Calu3 (cell line): ENCODE measurements around the gene SYN1. TPM values are rescaled to one million over a fixed set of nuclear protein-coding genes. Genes with fewer than 3 reads are reported as not detected.
A peak's percentile ranks its signal among the peaks of the same experiment; 100 is the strongest.

Experiments
- BruUV-seq: library from RNA; stranded (reverse); fragments of 400-500 nt; replicated peaks from 2 replicates; lab custom pipeline; 2021; lab: Mats Ljungman, UMichigan
- CTCF ChIA-PET: fragments of 300-600 bp; sonication (Branson Sonifier 250); formaldehyde crosslinking; loops from one replicate; lab custom pipeline; 2022; ENCODE audit warnings: antibody characterized with exemption; lab: Charles Lee
- DNase-seq: peaks from one replicate; pipeline ENCODE4 v3.0.0; 2022
- H3K27ac Mint-ChIP-seq: one replicate; pipeline ENCODE4 v1.8.0; 2022; ENCODE audit warnings: mixed read lengths; ENCODE audit not compliant: unreplicated experiment
- H3K27me3 Mint-ChIP-seq: one replicate; pipeline ENCODE4 v1.8.0; 2022; ENCODE audit warnings: mixed read lengths; ENCODE audit not compliant: unreplicated experiment
- H3K36me3 Mint-ChIP-seq: one replicate; pipeline ENCODE4 v1.8.0; 2022; ENCODE audit warnings: mild to moderate bottlenecking, moderate library complexity, mixed read lengths; ENCODE audit not compliant: insufficient read depth, unreplicated experiment
- H3K4me1 Mint-ChIP-seq: one replicate; pipeline ENCODE4 v1.8.0; 2022; ENCODE audit warnings: mild to moderate bottlenecking, low read depth, mixed read lengths; ENCODE audit not compliant: unreplicated experiment
- H3K4me3 Mint-ChIP-seq: one replicate; pipeline ENCODE4 v1.8.0; 2022; ENCODE audit warnings: mild to moderate bottlenecking, low read depth, moderate library complexity, mixed read lengths; ENCODE audit not compliant: unreplicated experiment
- H3K9me3 Mint-ChIP-seq: one replicate; pipeline ENCODE4 v1.8.0; 2022; ENCODE audit warnings: low read depth, mixed read lengths; ENCODE audit not compliant: unreplicated experiment
- CTCF ChIP-seq: fragments of 200-600 bp; IDR thresholded peaks from one replicate; pipeline ENCODE4 v1.8.0; 2022; ENCODE audit warnings: antibody characterized with exemption; ENCODE audit not compliant: unreplicated experiment
- intact Hi-C: fragments of 100-400 bp; cut with micrococcal nuclease; formaldehyde crosslinking; loops from one replicate; pipeline ENCODE4 v1.10.0; 2022; ENCODE audit not compliant: unreplicated experiment
- total RNA-seq: library from RNA; stranded (reverse); gene quantifications from 2 replicates; pipeline ENCODE4 v1.2.3, GENCODE V29; 2022

SYN1 gene
- total RNA-seq, 1 experiment from 2014 or later = 0.21 TPM

- Mint-ChIP-seq H3K9me3 (peaks cover 4% of the 10 kb centered on the region), H3K27me3 (no peaks in the 10 kb centered on the region), H3K36me3 (peaks cover 16% of the 10 kb centered on the region), H3K27ac (no peak overlapping the region), H3K4me3 (no peak overlapping the region), H3K4me1 (no peaks in the 10 kb centered on the region)
- intact Hi-C loops = no loop called here
- no peak for TF ChIP-seq CTCF
- no TSS peak for BruUV-seq
- CTCF ChIA-PET = no interaction called here
- no peak for DNase-seq
Observed at GRCh38 chrX:47661539-47661938, 41.9 kb upstream of the SYN1 start.

- H3K27me3 Mint-ChIP-seq = no peaks in the 10 kb centered on the region
- DNase-seq = no peak
- peaks cover 24% of the 10 kb centered on the region for H3K36me3 Mint-ChIP-seq
- CTCF ChIA-PET = no interaction called here
- H3K9me3 Mint-ChIP-seq = peaks cover 4% of the 10 kb centered on the region
- H3K27ac Mint-ChIP-seq = peak overlapping the region; percentile 96
- H3K4me1 Mint-ChIP-seq = no peaks in the 10 kb centered on the region
- TF ChIP-seq CTCF = no peak
- intact Hi-C loops = loop anchor here (2.0 to 10.0 kb wide), 2 partner anchors 77 to 95 kb away; partner anchors contain the start of genes ARAF and TIMP1
- peak overlapping the region; percentile 74 for H3K4me3 Mint-ChIP-seq
- no TSS peak for BruUV-seq
Observed at GRCh38 chrX:47659421-47659726, 39.7 kb upstream of the SYN1 start.

GRCh38 chrX:47658684-47659420 lies 39.2 kb upstream of the SYN1 start, which contains the start of gene UXT:
Gene UXT, minus strand, starts transcription at chrX:47659180. Its CDS starts 253 bp downstream, at chrX:47658927.
- no TSS peak for BruUV-seq
- no peaks in the 10 kb centered on the region for H3K27me3 Mint-ChIP-seq
- peaks cover 24% of the 10 kb centered on the region for H3K36me3 Mint-ChIP-seq
- peak; percentile 95 for DNase-seq
- intact Hi-C loops = loop anchor here (2.0 to 10.0 kb wide), 2 partner anchors 76 to 94 kb away; partner anchors contain the start of genes ARAF and TIMP1
- CTCF ChIA-PET = no interaction called here
- peaks cover 4% of the 10 kb centered on the region for H3K9me3 Mint-ChIP-seq
- peak within 1 kb of the TSS; percentile 96 for H3K27ac Mint-ChIP-seq
- peak within 1 kb of the TSS; percentile 74 for H3K4me3 Mint-ChIP-seq
- no peak for TF ChIP-seq CTCF
- H3K4me1 Mint-ChIP-seq = no peaks in the 10 kb centered on the region

GRCh38 chrX:47658301-47658683 lies 38.6 kb upstream of the SYN1 start:
- BruUV-seq = TSS peak; percentile 40
- H3K36me3 Mint-ChIP-seq = peaks cover 24% of the 10 kb centered on the region
- intact Hi-C loops = loop anchor here (2.0 to 10.0 kb wide), 2 partner anchors 75 to 93 kb away; partner anchors contain the start of genes ARAF and TIMP1
- DNase-seq = no peak
- peaks cover 4% of the 10 kb centered on the region for H3K9me3 Mint-ChIP-seq
- H3K4me1 Mint-ChIP-seq = no peaks in the 10 kb centered on the region
- TF ChIP-seq CTCF = no peak
- peak overlapping the region; percentile 74 for H3K4me3 Mint-ChIP-seq
- H3K27me3 Mint-ChIP-seq = no peaks in the 10 kb centered on the region
- CTCF ChIA-PET = no interaction called here
- H3K27ac Mint-ChIP-seq = peak overlapping the region; percentile 96
